GM10266 (cell line): ENCODE data around the gene MYCBP2.

Experiments used
- DNase-seq: peaks from one replicate; pipeline ENCODE4 v3.0.0; 2012; ENCODE audit errors: extremely low spot score
- CTCF ChIP-seq: IDR thresholded peaks from 2 replicates; pipeline ENCODE4 v1.5.1; 2012; ENCODE audit warnings: mild to moderate bottlenecking, low read depth; ENCODE audit not compliant: control insufficient read depth, insufficient read depth; ENCODE audit errors: missing control alignments

The MYCBP2 gene

GRCh38 chr13:77118134-77118533 is 208.8 kb downstream of the MYCBP2 start:
- no peak for DNase-seq
- TF ChIP-seq CTCF, result no peak

GRCh38 chr13:77114271-77114670 is 212.6 kb downstream of the MYCBP2 start:
- no peak for DNase-seq
- TF ChIP-seq CTCF, result no peak

GRCh38 chr13:77113496-77113895 is 213.4 kb downstream of the MYCBP2 start:
- no peak for DNase-seq
- no peak for TF ChIP-seq CTCF

- TF ChIP-seq CTCF, result no peak
- no peak for DNase-seq
Measured at GRCh38 chr13:77105051-77105450, 221.8 kb downstream of the MYCBP2 start.

GRCh38 chr13:77099415-77099814 is 227.5 kb downstream of the MYCBP2 start:
- no peak for TF ChIP-seq CTCF
- no peak for DNase-seq

- DNase-seq, result no peak
- no peak for TF ChIP-seq CTCF
Measured at GRCh38 chr13:77095288-77095687, 231.6 kb downstream of the MYCBP2 start.

- DNase-seq, result no peak
- TF ChIP-seq CTCF, result no peak
Measured at GRCh38 chr13:77094773-77095172, 232.1 kb downstream of the MYCBP2 start.
